Lung (tissue), 12 donors: ENCODE measurements around the gene FRMD3. TPM values are rescaled to one million over a fixed set of nuclear protein-coding genes. Genes with fewer than 3 reads are reported as not detected.
A peak's percentile ranks its signal among the peaks of the same experiment; 100 is the strongest.

Source experiments
- ATAC-seq: fragments of 200-7000 bp; cut with Tn5 transposase; one replicate; pipeline ENCODE4 v1.9.1; 2020; ENCODE audit warnings: moderate number of reproducible peaks; ENCODE audit not compliant: insufficient read depth, low FRiP score
- DNase-seq, 3 donors: peaks; one replicate each; pipeline ENCODE4 v3.0.0-alpha.2; 2013 to 2017
- H3K27ac ChIP-seq, 2 donors: one replicate each; pipeline ENCODE4 v1.5.1; 2013; ENCODE audit warnings: mild to moderate bottlenecking in 2 of 2, moderate library complexity in 2 of 2, control low read depth in 1 of 2, inconsistent platforms in 1 of 2, low read depth in 1 of 2, low read length in 1 of 2
- H3K27me3 ChIP-seq, 3 donors: one replicate each; pipeline ENCODE4 v1.5.1; 2013; ENCODE audit warnings: low read length in 2 of 3; ENCODE audit not compliant: control insufficient read depth in 3 of 3, insufficient read depth in 3 of 3
- H3K36me3 ChIP-seq, 4 donors: one replicate each; pipeline ENCODE4 v1.5.1; 2013; ENCODE audit warnings: low read length in 4 of 4, mild to moderate bottlenecking in 1 of 4, moderate library complexity in 1 of 4; ENCODE audit not compliant: control insufficient read depth in 4 of 4, insufficient read depth in 4 of 4
- H3K4me1 ChIP-seq, 5 donors: one replicate each; pipeline ENCODE4 v1.5.1; 2013; ENCODE audit warnings: low read length in 5 of 5, mild to moderate bottlenecking in 2 of 5, moderate library complexity in 1 of 5; ENCODE audit not compliant: control insufficient read depth in 5 of 5, insufficient read depth in 5 of 5
- H3K4me3 ChIP-seq: one replicate; pipeline ENCODE4 v1.5.1; 2013; ENCODE audit warnings: mild to moderate bottlenecking, control low read depth, moderate library complexity
- H3K9ac ChIP-seq, 2 donors: one replicate each; pipeline ENCODE4 v1.5.1; 2013; ENCODE audit warnings: low read length in 2 of 2, control low read depth in 1 of 2; ENCODE audit not compliant: insufficient read depth in 1 of 2
- H3K9me3 ChIP-seq, 4 donors: one replicate each; pipeline ENCODE4 v1.5.1; 2013; ENCODE audit warnings: low read length in 3 of 4, mild to moderate bottlenecking in 1 of 4, moderate library complexity in 1 of 4; ENCODE audit not compliant: control insufficient read depth in 4 of 4, insufficient read depth in 3 of 4
- WGBS, 2 donors: extraction: QIAGEN DNeasy Blood & Tissue Kit; methylation state at CpG; one replicate each; pipeline ENCODE4 v1.1.7; 2013; 5-methylcytosine and 5-hydroxymethylcytosine counted together
- polyA plus RNA-seq, 2 donors: library from polyadenylated mRNA; stranded (reverse); fragments of 200-250 nt; gene quantifications; one replicate each; pipeline ENCODE4 v1.2.1, GENCODE V29; 2013
- total RNA-seq, 2 donors: library from RNA; depleted of rRNA in 1 of 2; stranded (reverse); fragments of >200 nt in 1 of 2; gene quantifications; one replicate each; pipeline ENCODE4 v1.2.1, GENCODE V29; 2014 to 2021
- TF ChIP-seq, protein P1 (sequence below): IDR thresholded peaks from 2 replicates; pipeline ENCODE4 v1.5.1; 2012; ENCODE audit warnings: mild to moderate bottlenecking; ENCODE audit errors: control extremely low read depth, extremely low read depth
- donor health status: control.
- donor health status: control.
- donor health status: Bipolar disorder and iron deficiency.
- donor health status: healthy.
- donor health status: DM: yes; HTN: yes; CAD: no.

FRMD3 gene
- total and polyA plus RNA-seq, 4 donors: 0.75 to 3.2 (median 1.6) TPM

DNA sequence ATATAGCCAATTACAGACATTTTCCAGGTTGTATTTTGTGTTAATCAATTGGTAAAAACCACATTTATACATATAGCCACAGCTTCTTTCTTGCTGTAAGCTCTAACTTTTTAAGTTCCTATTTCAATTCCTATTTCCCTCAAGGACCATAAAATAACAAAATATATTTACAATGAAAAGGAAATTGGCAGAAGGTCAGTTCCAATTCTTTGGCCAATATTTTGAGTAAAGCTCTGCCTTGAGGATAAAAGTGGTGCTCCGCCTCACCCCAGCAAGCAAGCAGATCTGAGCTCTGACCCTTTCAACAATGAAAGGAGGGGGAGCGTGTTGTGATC is 271.9 kb downstream of the FRMD3 start:
- ATAC-seq (no peak), DNase-seq (no peak)
- no peaks in the 10 kb centered on the region for H3K9me3 ChIP-seq
- no peak overlapping the region for H3K9ac ChIP-seq
- 38 to 41% methylated on average over 2 of the region's 2 CpGs for WGBS, 2 donors
- peak overlapping the region in 1 of 2 donors; percentile 73 for H3K27ac ChIP-seq
- no peak overlapping the region for H3K4me3 ChIP-seq
- H3K36me3 ChIP-seq: no peaks in the 10 kb centered on the region
- TF ChIP-seq, protein P1, sequence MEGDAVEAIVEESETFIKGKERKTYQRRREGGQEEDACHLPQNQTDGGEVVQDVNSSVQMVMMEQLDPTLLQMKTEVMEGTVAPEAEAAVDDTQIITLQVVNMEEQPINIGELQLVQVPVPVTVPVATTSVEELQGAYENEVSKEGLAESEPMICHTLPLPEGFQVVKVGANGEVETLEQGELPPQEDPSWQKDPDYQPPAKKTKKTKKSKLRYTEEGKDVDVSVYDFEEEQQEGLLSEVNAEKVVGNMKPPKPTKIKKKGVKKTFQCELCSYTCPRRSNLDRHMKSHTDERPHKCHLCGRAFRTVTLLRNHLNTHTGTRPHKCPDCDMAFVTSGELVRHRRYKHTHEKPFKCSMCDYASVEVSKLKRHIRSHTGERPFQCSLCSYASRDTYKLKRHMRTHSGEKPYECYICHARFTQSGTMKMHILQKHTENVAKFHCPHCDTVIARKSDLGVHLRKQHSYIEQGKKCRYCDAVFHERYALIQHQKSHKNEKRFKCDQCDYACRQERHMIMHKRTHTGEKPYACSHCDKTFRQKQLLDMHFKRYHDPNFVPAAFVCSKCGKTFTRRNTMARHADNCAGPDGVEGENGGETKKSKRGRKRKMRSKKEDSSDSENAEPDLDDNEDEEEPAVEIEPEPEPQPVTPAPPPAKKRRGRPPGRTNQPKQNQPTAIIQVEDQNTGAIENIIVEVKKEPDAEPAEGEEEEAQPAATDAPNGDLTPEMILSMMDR: no peak
- H3K4me1 ChIP-seq: peaks cover 0 to 15% (median 3%) of the 10 kb centered on the region in 5 donors
- no peaks in the 10 kb centered on the region for H3K27me3 ChIP-seq

DNA sequence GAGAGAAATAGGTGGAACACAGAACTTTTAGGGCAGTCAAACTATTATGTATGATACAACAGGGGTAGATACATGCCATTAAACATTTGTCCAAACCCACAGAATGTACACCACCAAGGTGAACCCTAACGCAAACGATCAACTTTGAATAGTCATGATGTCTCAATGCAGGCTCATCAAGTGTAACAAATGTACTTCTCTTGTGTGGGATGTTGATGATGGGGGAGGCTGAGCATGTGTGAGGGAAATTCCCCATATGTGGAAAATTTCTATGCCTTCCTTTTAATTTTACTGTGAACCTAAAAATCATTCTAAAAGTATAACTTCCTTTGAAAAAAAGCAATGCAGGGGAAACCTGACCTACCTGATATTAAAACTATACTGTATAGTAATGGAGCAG is 273.9 kb downstream of the FRMD3 start:
- Histone ChIP-seq H3K27me3 (no peaks in the 10 kb centered on the region), H3K4me1 (peaks cover 0 to 14% (median 3%) of the 10 kb centered on the region in 5 donors), H3K36me3 (no peaks in the 10 kb centered on the region), H3K27ac (peak overlapping the region in 1 of 2 donors; percentile 33), H3K9ac (no peak overlapping the region), H3K4me3 (no peak overlapping the region), H3K9me3 (no peaks in the 10 kb centered on the region)
- 95% methylated on average over 2 of the region's 2 CpGs for WGBS, 2 donors
- TF ChIP-seq, protein P1: no peak
- no peak for ATAC-seq
- no peak for DNase-seq

DNA sequence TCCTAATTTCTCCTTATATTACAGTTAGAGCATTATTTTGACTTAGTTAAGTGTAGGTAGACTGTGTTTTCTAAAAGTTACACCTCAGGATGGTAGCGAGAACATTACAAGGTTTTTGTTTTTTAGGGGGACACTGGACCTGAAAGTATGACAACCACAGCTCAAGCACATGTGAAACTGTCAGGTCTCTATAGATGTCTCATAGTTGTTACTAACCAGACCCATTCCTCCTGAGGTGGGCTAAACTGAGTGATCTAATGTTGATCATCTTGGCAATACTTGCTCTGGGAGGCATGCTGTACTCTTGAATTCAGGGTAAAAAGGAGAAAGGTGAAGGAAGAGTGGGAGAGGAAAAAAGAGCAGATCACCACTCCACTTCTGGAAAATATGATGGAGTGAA is 278.6 kb downstream of the FRMD3 start:
- no peak for ATAC-seq
- DNase-seq: no peak
- Histone ChIP-seq H3K4me3 (no peak overlapping the region), H3K9ac (no peak overlapping the region), H3K27me3 (no peaks in the 10 kb centered on the region), H3K27ac (no peak overlapping the region), H3K36me3 (no peaks in the 10 kb centered on the region), H3K9me3 (no peaks in the 10 kb centered on the region), H3K4me1 (peaks cover 0 to 15% (median 0%) of the 10 kb centered on the region in 5 donors)
- TF ChIP-seq, protein P1: no peak
- 95 to 96% methylated on average over 1 of the region's 1 CpG for WGBS, 2 donors
